Mesothelial cell of epicardium (in vitro differentiated cells): ENCODE data around the gene GRM2. TPM values are rescaled to one million over a fixed set of nuclear protein-coding genes. Genes with fewer than 3 reads are reported as not detected.
"Not testable (repeated sequence)": the region's sequence is repeated elsewhere in the genome, so short reads cannot be mapped to it uniquely, and the experiment has no call there.

ENCODE experiments used
- DNase-seq, 2 experiments: peaks; one replicate each; pipeline ENCODE4 v3.0.0; 2021; ENCODE audit warnings: low spot score in 2 of 2; ENCODE audit not compliant: unreplicated experiment in 2 of 2
- H3K27ac Mint-ChIP-seq: 2 replicates; pipeline ENCODE4 v1.8.0; 2021; ENCODE audit warnings: mixed read lengths
- H3K27me3 Mint-ChIP-seq: 2 replicates; pipeline ENCODE4 v1.8.0; 2021; ENCODE audit warnings: low read depth, mixed read lengths
- H3K36me3 Mint-ChIP-seq: 2 replicates; pipeline ENCODE4 v1.8.0; 2021; ENCODE audit warnings: mixed read lengths
- H3K4me1 Mint-ChIP-seq: 2 replicates; pipeline ENCODE4 v1.8.0; 2021; ENCODE audit warnings: mixed read lengths
- H3K4me3 Mint-ChIP-seq: 2 replicates; pipeline ENCODE4 v1.8.0; 2021; ENCODE audit warnings: mild to moderate bottlenecking, moderate library complexity, mixed read lengths
- H3K9me3 Mint-ChIP-seq: 2 replicates; pipeline ENCODE4 v1.8.0; 2021; ENCODE audit warnings: mixed read lengths
- CTCF ChIP-seq: fragments of 200-600 bp; sonication (generic); IDR thresholded peaks from one replicate; pipeline ENCODE4 v1.5.0; 2021; ENCODE audit warnings: antibody characterized with exemption; ENCODE audit not compliant: unreplicated experiment
- total RNA-seq: library from RNA; stranded (reverse); gene quantifications from 3 replicates; pipeline ENCODE4 v1.2.1, GENCODE V29; 2021

Gene GRM2
- total RNA-seq, 1 donor from 2014 or later: 0.98 TPM

DNA sequence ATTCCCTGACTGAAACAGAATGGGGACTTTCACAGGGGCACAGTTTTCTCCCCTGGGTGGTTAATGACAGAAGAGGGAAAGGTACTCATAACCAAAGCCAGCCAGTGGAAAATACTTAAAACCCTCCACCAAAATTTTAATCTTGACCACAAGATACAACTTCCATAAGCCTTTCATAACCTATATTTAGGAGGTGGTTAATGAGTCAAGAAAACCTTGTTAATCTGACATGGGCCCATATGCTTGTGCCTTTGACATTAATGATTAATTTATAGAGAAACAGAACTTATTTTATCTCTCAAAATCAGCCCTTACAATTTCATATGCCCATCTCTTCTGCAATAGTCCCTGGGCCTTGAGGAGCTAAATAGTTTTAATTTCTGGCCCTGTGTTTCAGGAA lies 41.0 kb downstream of the GRM2 start:
- Mint-ChIP-seq H3K36me3 (no peaks in the 10 kb centered on the region), H3K27me3 (peaks cover 11% of the 10 kb centered on the region), H3K4me3 (no peak overlapping the region), H3K27ac (no peak overlapping the region), H3K4me1 (no peaks in the 10 kb centered on the region), H3K9me3 (peaks cover 15% of the 10 kb centered on the region)
- TF ChIP-seq CTCF: no peak
- DNase-seq: no peak

- no peak for DNase-seq
- Mint-ChIP-seq H3K4me3 (no peak overlapping the region), H3K4me1 (no peaks in the 10 kb centered on the region), H3K27me3 (peaks cover 11% of the 10 kb centered on the region), H3K36me3 (no peaks in the 10 kb centered on the region), H3K27ac (no peak overlapping the region), H3K9me3 (peaks cover 12% of the 10 kb centered on the region)
- no peak for TF ChIP-seq CTCF
These were observed 41.5 kb downstream of the GRM2 start for GRCh38 chr3:51748327-51748726.

- Mint-ChIP-seq H3K27me3 (peaks cover 13% of the 10 kb centered on the region), H3K36me3 (no peaks in the 10 kb centered on the region), H3K4me3 (no peak overlapping the region), H3K27ac (no peak overlapping the region), H3K4me1 (no peaks in the 10 kb centered on the region), H3K9me3 (peaks cover 15% of the 10 kb centered on the region)
- TF ChIP-seq CTCF: no peak
- DNase-seq: no peak
These were observed 44.0 kb downstream of the GRM2 start for GRCh38 chr3:51750878-51751277.

- H3K4me1 Mint-ChIP-seq: no peaks in the 10 kb centered on the region
- DNase-seq: no peak
- peaks cover 19% of the 10 kb centered on the region for H3K9me3 Mint-ChIP-seq
- no peak overlapping the region for H3K27ac Mint-ChIP-seq
- H3K27me3 Mint-ChIP-seq: peaks cover 13% of the 10 kb centered on the region
- H3K4me3 Mint-ChIP-seq: no peak overlapping the region
- no peaks in the 10 kb centered on the region for H3K36me3 Mint-ChIP-seq
- no peak for TF ChIP-seq CTCF
These were observed 44.4 kb downstream of the GRM2 start for GRCh38 chr3:51751287-51751686.

GRCh38 chr3:51753763-51754750 lies 47.2 kb downstream of the GRM2 start:
- not testable (repeated sequence) for H3K36me3 Mint-ChIP-seq, DNase-seq, H3K4me1 Mint-ChIP-seq, H3K4me3 Mint-ChIP-seq, H3K27ac Mint-ChIP-seq
- Mint-ChIP-seq H3K9me3 (peaks cover 39% of the 10 kb centered on the region), H3K27me3 (peaks cover 13% of the 10 kb centered on the region)

DNA sequence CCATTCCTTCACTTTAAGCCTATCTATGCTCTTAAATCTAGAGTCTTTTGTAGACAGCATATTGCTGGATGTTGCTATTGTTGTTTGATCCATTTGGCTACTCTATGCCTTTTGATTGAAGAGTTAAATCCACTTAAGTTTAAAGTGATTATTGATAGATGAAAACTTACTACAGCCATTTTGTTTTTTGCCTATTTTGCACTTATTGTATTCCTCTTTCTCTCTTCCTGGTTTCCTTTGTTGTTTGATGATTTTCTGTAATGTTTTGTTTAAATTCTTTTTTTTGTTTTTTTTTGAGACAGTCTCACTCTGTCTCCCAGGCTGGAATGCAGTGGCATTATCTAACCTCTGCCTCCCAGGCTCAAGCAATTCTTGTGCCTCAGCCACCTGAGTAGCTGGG lies 52.3 kb downstream of the GRM2 start:
- no peaks in the 10 kb centered on the region for H3K36me3 Mint-ChIP-seq
- no peak for TF ChIP-seq CTCF
- H3K27me3 Mint-ChIP-seq: peaks cover 5% of the 10 kb centered on the region
- no peak overlapping the region for H3K4me3 Mint-ChIP-seq
- DNase-seq: no peak
- peaks cover 58% of the 10 kb centered on the region for H3K9me3 Mint-ChIP-seq
- H3K27ac Mint-ChIP-seq: no peak overlapping the region
- H3K4me1 Mint-ChIP-seq: no peaks in the 10 kb centered on the region
